HG03196 (cell line): ENCODE measurements around the gene GPR65.
"Not testable (repeated sequence)": the region's sequence is repeated elsewhere in the genome, so short reads cannot be mapped to it uniquely, and the experiment has no call there.

Experiments
- ATAC-seq: cut with Tn5 transposase; IDR thresholded peaks from one replicate; pipeline ENCODE4 v1.9.1; 2021; ENCODE audit not compliant: unreplicated experiment

The GPR65 gene

GRCh38 chr14:88003425-88003824 lies 1.5 kb upstream of the GPR65 start:
- ATAC-seq: no peak

GRCh38 chr14:88004506-88005036 lies 364 bp upstream of the GPR65 start:
- ATAC-seq: no peak

GRCh38 chr14:88005978-88006851 lies 1.3 kb downstream of the GPR65 start:
- peak; percentile 91 for ATAC-seq

GRCh38 chr14:88007608-88008007 lies 2.7 kb downstream of the GPR65 start:
- ATAC-seq: no peak

- no peak for ATAC-seq
Measured at GRCh38 chr14:88008039-88008742, 3.3 kb downstream of the GPR65 start.

- ATAC-seq: no peak
Measured at GRCh38 chr14:88009486-88009885, 4.6 kb downstream of the GPR65 start.

- ATAC-seq: no peak
Measured at GRCh38 chr14:88010331-88010730, 5.4 kb downstream of the GPR65 start.

- ATAC-seq: no peak
Measured at GRCh38 chr14:88012495-88012894, 7.6 kb downstream of the GPR65 start.

GRCh38 chr14:88013750-88014349 lies 8.9 kb downstream of the GPR65 start:
- ATAC-seq: peak; percentile 93

GRCh38 chr14:88016768-88017167 lies 11.8 kb downstream of the GPR65 start:
- no peak for ATAC-seq

GRCh38 chr14:88017535-88017934 lies 12.6 kb downstream of the GPR65 start:
- ATAC-seq: no peak

GRCh38 chr14:88023658-88024187 lies 18.8 kb downstream of the GPR65 start:
- no peak for ATAC-seq

GRCh38 chr14:88024252-88025086 lies 19.5 kb downstream of the GPR65 start:
- ATAC-seq: not testable (repeated sequence)

- no peak for ATAC-seq
Measured at GRCh38 chr14:88025313-88025712, 20.4 kb downstream of the GPR65 start.

GRCh38 chr14:88026890-88027289 lies 22.0 kb downstream of the GPR65 start:
- ATAC-seq: no peak

GRCh38 chr14:88029500-88029899 lies 24.6 kb downstream of the GPR65 start:
- no peak for ATAC-seq

- ATAC-seq: no peak
Measured at GRCh38 chr14:88030079-88030478, 25.1 kb downstream of the GPR65 start.

- ATAC-seq: no peak
Measured at GRCh38 chr14:88030892-88031291, 26.0 kb downstream of the GPR65 start.

- no peak for ATAC-seq
Measured at GRCh38 chr14:88032373-88032772, 27.4 kb downstream of the GPR65 start.

GRCh38 chr14:88034076-88034475 lies 29.1 kb downstream of the GPR65 start:
- no peak for ATAC-seq
